SU-DHL-6 (cell line): ENCODE data around the gene HMG20B.

ENCODE experiments used
- H2AFZ ChIP-seq: fragments of 200-600 bp; sonication (generic); 2 replicates; pipeline ENCODE4 v1.6.1; 2014; ENCODE audit warnings: low read depth, mild to moderate bottlenecking, moderate library complexity, mixed read lengths, antibody characterized with exemption, low read length; ENCODE audit not compliant: severe bottlenecking
- H3F3A ChIP-seq: fragments of 200-600 bp; shearing (Covaris generic); 2 replicates; pipeline ENCODE4 v1.6.0; 2016; ENCODE audit warnings: antibody characterized with exemption, mild to moderate bottlenecking; ENCODE audit not compliant: insufficient read depth
- H3K27ac ChIP-seq: fragments of 200-600 bp; sonication (generic); 2 replicates; pipeline ENCODE4 v1.5.1; 2016; ENCODE audit warnings: low read depth, mild to moderate bottlenecking, low read length, moderate library complexity, mixed read lengths
- H3K27me3 ChIP-seq: fragments of 200-600 bp; sonication (generic), shearing (Covaris generic); 2 replicates; pipeline ENCODE4 v1.6.0; 2014; ENCODE audit warnings: mild to moderate bottlenecking, low read length
- H3K36me3 ChIP-seq: fragments of 200-600 bp; sonication (generic); 2 replicates; pipeline ENCODE4 v1.6.1; 2014; ENCODE audit warnings: mild to moderate bottlenecking, low read length, mixed read lengths
- H3K4me2 ChIP-seq: fragments of 300-600, 200-600 bp; shearing (Covaris generic), sonication (generic); 2 replicates; pipeline ENCODE4 v1.6.0; 2014; ENCODE audit warnings: low read length, low read depth, mild to moderate bottlenecking; ENCODE audit not compliant: poor library complexity, severe bottlenecking
- H3K4me3 ChIP-seq: fragments of 200-600 bp; sonication (generic); 2 replicates; pipeline ENCODE4 v1.5.1; 2014; ENCODE audit warnings: antibody characterized with exemption, low read length, mild to moderate bottlenecking, mixed read lengths; ENCODE audit not compliant: insufficient read depth, poor library complexity, severe bottlenecking
- H3K79me2 ChIP-seq: fragments of 200-600 bp; sonication (generic); 2 replicates; pipeline ENCODE4 v1.6.1; 2014; ENCODE audit warnings: mild to moderate bottlenecking, low read length, moderate library complexity; ENCODE audit not compliant: insufficient read depth
- H3K9ac ChIP-seq: fragments of 200-600 bp; sonication (generic); 2 replicates; pipeline ENCODE4 v1.7.0; 2014; ENCODE audit warnings: mild to moderate bottlenecking, low read length
- H3K9me2 ChIP-seq: fragments of 200-600 bp; sonication (generic); replicated peaks from 2 replicates; pipeline ENCODE4 v1.6.1; 2014; ENCODE audit warnings: low read length; ENCODE audit not compliant: insufficient read depth
- H3K9me3 ChIP-seq: fragments of 200-600 bp; sonication (generic); 2 replicates; pipeline ENCODE4 v1.6.1; 2014; ENCODE audit warnings: low read length, mixed read lengths; ENCODE audit not compliant: insufficient read depth
- H4K20me1 ChIP-seq: fragments of 200-600 bp; sonication (generic); 2 replicates; pipeline ENCODE4 v1.6.1; 2014; ENCODE audit warnings: low read depth, mild to moderate bottlenecking, antibody characterized with exemption, low read length, moderate library complexity, mixed read lengths
- CTCF ChIP-seq: fragments of 200-600 bp; sonication (generic); IDR thresholded peaks from one replicate; pipeline ENCODE4 v1.5.1; 2017; ENCODE audit warnings: antibody characterized with exemption, mild to moderate bottlenecking, low read length, moderate library complexity; ENCODE audit not compliant: insufficient read depth, poor library complexity, severe bottlenecking
- EZH2phosphoT487 ChIP-seq: fragments of 200-600 bp; sonication (generic), shearing (Covaris generic); conservative IDR thresholded peaks from 2 replicates; pipeline ENCODE4 v1.6.1; 2018; ENCODE audit warnings: mild to moderate bottlenecking, antibody characterized with exemption, low read length, moderate library complexity, mixed read lengths

Gene HMG20B

GRCh38 chr19:3604227-3604986 lies 31.7 kb downstream of the HMG20B start:
- H3F3A ChIP-seq: no peaks in the 10 kb centered on the region
- H3K9ac ChIP-seq: no peak overlapping the region
- H3K27me3 ChIP-seq: no peaks in the 10 kb centered on the region
- H2AFZ ChIP-seq: no peak overlapping the region
- TF ChIP-seq EZH2phosphoT487 (no peak), CTCF (no peak)
- H3K4me3 ChIP-seq: no peak overlapping the region
- H3K79me2 ChIP-seq: no peaks in the 10 kb centered on the region
- H4K20me1 ChIP-seq: no peaks in the 10 kb centered on the region
- no peaks in the 10 kb centered on the region for H3K9me2 ChIP-seq
- H3K27ac ChIP-seq: no peak overlapping the region
- no peak overlapping the region for H3K4me2 ChIP-seq
- H3K36me3 ChIP-seq: no peaks in the 10 kb centered on the region
- no peaks in the 10 kb centered on the region for H3K9me3 ChIP-seq

GRCh38 chr19:3604987-3605343 lies 32.2 kb downstream of the HMG20B start:
- Histone ChIP-seq H3K79me2 (no peaks in the 10 kb centered on the region), H3K27ac (no peak overlapping the region), H3K4me2 (no peak overlapping the region), H2AFZ (no peak overlapping the region), H3K36me3 (no peaks in the 10 kb centered on the region), H3K9me2 (no peaks in the 10 kb centered on the region), H3K9ac (no peak overlapping the region), H3F3A (no peaks in the 10 kb centered on the region), H3K27me3 (no peaks in the 10 kb centered on the region), H3K4me3 (no peak overlapping the region), H4K20me1 (no peaks in the 10 kb centered on the region), H3K9me3 (no peaks in the 10 kb centered on the region)
- TF ChIP-seq CTCF (no peak), EZH2phosphoT487 (no peak)

GRCh38 chr19:3605361-3605760 lies 32.6 kb downstream of the HMG20B start:
- TF ChIP-seq EZH2phosphoT487 (no peak), CTCF (no peak)
- Histone ChIP-seq H3K4me3 (no peak overlapping the region), H2AFZ (no peak overlapping the region), H3K9me2 (no peaks in the 10 kb centered on the region), H3K36me3 (no peaks in the 10 kb centered on the region), H3K9ac (no peak overlapping the region), H3K27ac (no peak overlapping the region), H3K4me2 (no peak overlapping the region), H3F3A (no peaks in the 10 kb centered on the region), H4K20me1 (no peaks in the 10 kb centered on the region), H3K9me3 (no peaks in the 10 kb centered on the region), H3K79me2 (no peaks in the 10 kb centered on the region), H3K27me3 (no peaks in the 10 kb centered on the region)
